GM23338 (cell line): Measurements from ENCODE around the gene RBM43.

Experiments used
- CREB1 ChIP-seq: fragments of 250-450 bp; sonication (Bioruptor Pico); IDR thresholded peaks from 2 replicates; pipeline ENCODE4 v1.5.0; 2020; ENCODE audit warnings: low read depth, mild to moderate bottlenecking, moderate library complexity
- EZH2 ChIP-seq: fragments of 200-600 bp; sonication (generic); IDR thresholded peaks from one replicate; pipeline ENCODE4 v1.8.0; 2017; ENCODE audit warnings: antibody characterized with exemption, mild to moderate bottlenecking, low read depth; ENCODE audit not compliant: unreplicated experiment
- EZH2phosphoT487 ChIP-seq: fragments of 200-600 bp; sonication (generic); IDR thresholded peaks from one replicate; pipeline ENCODE4 v1.8.1; 2018; ENCODE audit warnings: antibody characterized with exemption; ENCODE audit not compliant: unreplicated experiment
- JUNB ChIP-seq: IDR thresholded peaks from one replicate; pipeline ENCODE4 v1.6.1; 2016; ENCODE audit warnings: antibody characterized with exemption; ENCODE audit not compliant: unreplicated experiment
- POLR2AphosphoS5 ChIP-seq: IDR thresholded peaks from 2 replicates; pipeline ENCODE4 v1.6.1; 2016; ENCODE audit warnings: antibody characterized with exemption, low read depth
- STAT1 ChIP-seq: IDR thresholded peaks from one replicate; pipeline ENCODE4 v1.6.1; 2016; ENCODE audit warnings: antibody characterized with exemption; ENCODE audit not compliant: unreplicated experiment
- ZNF114 ChIP-seq: fragments of 250-450 bp; sonication (Bioruptor Pico); IDR thresholded peaks from 2 replicates; pipeline ENCODE4 v1.5.0; 2020; ENCODE audit warnings: mild to moderate bottlenecking, moderate library complexity
- TF ChIP-seq, protein P1 (sequence below), 2 experiments: fragments of 200-600 bp in 1 of 2; sonication (generic) in 1 of 2; conservative IDR thresholded peaks; 2 replicates each; pipeline versions ENCODE4 v1.5.1 to v1.6.1; 2016 to 2017; ENCODE audit warnings: antibody characterized with exemption in 2 of 2, low read depth in 2 of 2, mild to moderate bottlenecking in 2 of 2, moderate library complexity in 1 of 2
- TF ChIP-seq, protein P2 (sequence below): IDR thresholded peaks from one replicate; pipeline ENCODE4 v1.6.1; 2018; ENCODE audit warnings: antibody characterized with exemption; ENCODE audit not compliant: unreplicated experiment
- TF ChIP-seq, protein P3 (sequence below): IDR thresholded peaks from 2 replicates; pipeline ENCODE4 v1.6.1; 2016; ENCODE audit warnings: antibody characterized with exemption

DNA sequence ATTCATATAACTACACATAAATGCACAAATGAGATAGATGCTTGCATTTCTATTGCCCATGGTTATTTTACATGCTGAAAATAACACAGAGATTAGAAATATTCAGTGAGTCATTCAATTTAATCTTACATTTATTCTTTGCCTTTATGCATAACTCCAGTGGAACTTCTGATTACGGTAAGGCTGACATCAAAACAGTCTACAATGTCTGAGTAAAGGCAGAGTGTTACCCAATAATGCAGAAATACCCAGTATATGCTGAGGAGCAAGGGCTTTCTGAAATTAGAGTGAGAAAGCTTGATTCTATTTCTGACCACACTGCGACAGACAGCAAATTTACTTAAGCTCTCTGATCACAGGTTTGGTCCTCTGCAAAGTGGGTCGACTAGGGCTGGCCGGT, 18.6 kb upstream of the RBM43 start:
- TF ChIP-seq, protein P1, sequence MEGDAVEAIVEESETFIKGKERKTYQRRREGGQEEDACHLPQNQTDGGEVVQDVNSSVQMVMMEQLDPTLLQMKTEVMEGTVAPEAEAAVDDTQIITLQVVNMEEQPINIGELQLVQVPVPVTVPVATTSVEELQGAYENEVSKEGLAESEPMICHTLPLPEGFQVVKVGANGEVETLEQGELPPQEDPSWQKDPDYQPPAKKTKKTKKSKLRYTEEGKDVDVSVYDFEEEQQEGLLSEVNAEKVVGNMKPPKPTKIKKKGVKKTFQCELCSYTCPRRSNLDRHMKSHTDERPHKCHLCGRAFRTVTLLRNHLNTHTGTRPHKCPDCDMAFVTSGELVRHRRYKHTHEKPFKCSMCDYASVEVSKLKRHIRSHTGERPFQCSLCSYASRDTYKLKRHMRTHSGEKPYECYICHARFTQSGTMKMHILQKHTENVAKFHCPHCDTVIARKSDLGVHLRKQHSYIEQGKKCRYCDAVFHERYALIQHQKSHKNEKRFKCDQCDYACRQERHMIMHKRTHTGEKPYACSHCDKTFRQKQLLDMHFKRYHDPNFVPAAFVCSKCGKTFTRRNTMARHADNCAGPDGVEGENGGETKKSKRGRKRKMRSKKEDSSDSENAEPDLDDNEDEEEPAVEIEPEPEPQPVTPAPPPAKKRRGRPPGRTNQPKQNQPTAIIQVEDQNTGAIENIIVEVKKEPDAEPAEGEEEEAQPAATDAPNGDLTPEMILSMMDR (conservative IDR thresholded peaks at IDR 0.05; ENCODE audit: low read depth in 2 of 2): no peak
- no peak for TF ChIP-seq EZH2
- TF ChIP-seq ZNF114 (CRISPR knock-in tag): no peak
- TF ChIP-seq JUNB: no peak
- TF ChIP-seq, protein P2, sequence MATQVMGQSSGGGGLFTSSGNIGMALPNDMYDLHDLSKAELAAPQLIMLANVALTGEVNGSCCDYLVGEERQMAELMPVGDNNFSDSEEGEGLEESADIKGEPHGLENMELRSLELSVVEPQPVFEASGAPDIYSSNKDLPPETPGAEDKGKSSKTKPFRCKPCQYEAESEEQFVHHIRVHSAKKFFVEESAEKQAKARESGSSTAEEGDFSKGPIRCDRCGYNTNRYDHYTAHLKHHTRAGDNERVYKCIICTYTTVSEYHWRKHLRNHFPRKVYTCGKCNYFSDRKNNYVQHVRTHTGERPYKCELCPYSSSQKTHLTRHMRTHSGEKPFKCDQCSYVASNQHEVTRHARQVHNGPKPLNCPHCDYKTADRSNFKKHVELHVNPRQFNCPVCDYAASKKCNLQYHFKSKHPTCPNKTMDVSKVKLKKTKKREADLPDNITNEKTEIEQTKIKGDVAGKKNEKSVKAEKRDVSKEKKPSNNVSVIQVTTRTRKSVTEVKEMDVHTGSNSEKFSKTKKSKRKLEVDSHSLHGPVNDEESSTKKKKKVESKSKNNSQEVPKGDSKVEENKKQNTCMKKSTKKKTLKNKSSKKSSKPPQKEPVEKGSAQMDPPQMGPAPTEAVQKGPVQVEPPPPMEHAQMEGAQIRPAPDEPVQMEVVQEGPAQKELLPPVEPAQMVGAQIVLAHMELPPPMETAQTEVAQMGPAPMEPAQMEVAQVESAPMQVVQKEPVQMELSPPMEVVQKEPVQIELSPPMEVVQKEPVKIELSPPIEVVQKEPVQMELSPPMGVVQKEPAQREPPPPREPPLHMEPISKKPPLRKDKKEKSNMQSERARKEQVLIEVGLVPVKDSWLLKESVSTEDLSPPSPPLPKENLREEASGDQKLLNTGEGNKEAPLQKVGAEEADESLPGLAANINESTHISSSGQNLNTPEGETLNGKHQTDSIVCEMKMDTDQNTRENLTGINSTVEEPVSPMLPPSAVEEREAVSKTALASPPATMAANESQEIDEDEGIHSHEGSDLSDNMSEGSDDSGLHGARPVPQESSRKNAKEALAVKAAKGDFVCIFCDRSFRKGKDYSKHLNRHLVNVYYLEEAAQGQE: no peak
- TF ChIP-seq POLR2AphosphoS5: no peak
- TF ChIP-seq, protein P3, sequence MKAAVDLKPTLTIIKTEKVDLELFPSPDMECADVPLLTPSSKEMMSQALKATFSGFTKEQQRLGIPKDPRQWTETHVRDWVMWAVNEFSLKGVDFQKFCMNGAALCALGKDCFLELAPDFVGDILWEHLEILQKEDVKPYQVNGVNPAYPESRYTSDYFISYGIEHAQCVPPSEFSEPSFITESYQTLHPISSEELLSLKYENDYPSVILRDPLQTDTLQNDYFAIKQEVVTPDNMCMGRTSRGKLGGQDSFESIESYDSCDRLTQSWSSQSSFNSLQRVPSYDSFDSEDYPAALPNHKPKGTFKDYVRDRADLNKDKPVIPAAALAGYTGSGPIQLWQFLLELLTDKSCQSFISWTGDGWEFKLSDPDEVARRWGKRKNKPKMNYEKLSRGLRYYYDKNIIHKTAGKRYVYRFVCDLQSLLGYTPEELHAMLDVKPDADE: no peak
- no peak for TF ChIP-seq CREB1 (CRISPR knock-in tag)
- no peak for TF ChIP-seq EZH2phosphoT487
- no peak for TF ChIP-seq STAT1
